8988T (cell line): ENCODE measurements around the gene PAFAH2.

Experiments used
- DNase-seq: peaks from one replicate; pipeline ENCODE4 v3.0.0; 2011

Gene PAFAH2

DNA sequence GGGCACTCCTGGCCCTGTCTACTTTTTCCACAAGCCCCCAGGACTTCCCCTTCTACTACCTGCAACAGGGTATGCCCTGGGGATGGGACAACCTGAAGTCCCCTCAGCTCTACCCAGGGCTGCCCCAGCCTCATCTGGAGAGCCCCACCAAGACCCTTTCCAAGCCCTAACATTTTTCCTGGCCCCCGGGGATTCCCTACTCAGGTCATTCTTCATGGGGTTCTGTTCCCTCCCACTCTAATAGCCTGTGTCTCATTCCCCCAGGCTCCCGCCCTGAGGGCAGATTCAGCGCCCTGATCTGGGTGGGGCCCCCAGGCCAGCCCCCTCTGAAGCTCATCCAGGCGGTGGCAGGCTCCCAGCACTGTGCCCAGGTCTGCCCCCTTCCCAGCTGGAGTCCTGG lies 33.3 kb upstream of the PAFAH2 start:
- no peak for DNase-seq

DNA sequence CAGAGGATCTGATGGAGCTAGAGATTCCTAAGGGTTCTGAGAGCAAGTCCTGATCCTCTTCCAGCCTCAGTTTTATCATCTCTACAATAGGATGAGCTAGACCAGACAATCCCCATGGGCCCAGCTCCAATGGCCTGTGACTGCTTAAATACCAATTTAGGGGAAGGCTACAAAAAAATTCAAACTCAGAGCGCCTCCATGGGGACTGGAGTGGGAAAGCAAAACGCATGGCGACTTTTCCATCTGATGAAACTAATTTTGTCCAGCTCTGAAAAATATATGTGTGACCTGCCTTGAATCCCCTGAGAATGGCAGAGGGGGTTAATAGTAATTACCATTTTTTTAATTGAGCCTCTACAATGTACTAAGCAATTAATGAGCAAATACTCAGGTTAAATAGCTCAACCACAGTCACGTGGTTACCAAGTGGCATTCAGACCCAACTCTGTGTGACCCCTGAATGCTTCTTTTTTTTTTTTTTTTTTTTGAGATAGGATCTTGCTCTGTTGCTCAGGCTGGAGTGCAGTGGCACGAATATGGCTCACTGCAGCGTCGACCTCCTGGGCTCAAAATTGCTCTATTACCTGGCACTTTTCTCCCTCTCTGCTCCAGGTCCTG lies 32.1 kb upstream of the PAFAH2 start:
- DNase-seq: no peak

DNA sequence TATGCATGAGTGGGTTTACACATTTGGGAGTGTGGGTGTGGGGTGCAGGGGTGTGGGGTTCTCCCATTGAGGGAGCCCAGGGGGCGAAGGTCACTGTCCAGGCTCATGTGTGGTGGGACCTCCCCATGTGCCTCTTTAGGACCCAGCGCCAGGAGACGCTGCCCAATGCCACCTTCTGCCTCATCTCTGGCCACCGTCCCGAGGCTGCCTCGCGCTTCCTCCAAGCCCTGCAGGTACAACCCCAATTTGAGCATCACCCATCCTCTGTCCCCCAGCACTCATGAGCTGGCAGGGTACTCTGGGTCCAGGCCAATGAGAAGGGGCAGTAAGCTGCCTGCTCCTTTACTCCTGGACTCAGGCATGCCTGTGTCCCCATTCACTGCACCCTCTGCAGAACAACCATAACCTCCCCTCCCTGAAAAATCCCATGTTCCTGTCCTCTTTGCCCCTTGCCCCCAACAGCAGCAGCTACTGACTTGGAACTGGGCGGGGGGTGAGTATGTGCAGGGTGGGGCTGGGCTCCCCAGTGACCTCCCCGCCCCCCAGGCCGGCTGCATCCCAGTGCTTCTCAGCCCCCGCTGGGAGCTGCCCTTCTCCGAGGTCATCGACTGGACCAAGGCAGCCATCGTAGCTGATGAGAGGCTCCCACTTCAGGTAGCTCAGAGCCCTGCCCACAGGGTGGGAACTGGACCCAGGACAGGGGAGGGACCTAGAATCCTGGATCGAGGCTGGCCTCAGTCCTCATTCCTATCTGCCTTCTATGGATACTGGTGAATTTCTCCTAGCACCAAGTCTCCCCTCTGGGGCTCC lies 31.4 kb upstream of the PAFAH2 start:
- DNase-seq: no peak

- no peak for DNase-seq
Measured at GRCh38 chr1:26028490-26028980, 30.7 kb upstream of the PAFAH2 start.

GRCh38 chr1:26027716-26028489 lies 30.0 kb upstream of the PAFAH2 start:
- DNase-seq: no peak

DNA sequence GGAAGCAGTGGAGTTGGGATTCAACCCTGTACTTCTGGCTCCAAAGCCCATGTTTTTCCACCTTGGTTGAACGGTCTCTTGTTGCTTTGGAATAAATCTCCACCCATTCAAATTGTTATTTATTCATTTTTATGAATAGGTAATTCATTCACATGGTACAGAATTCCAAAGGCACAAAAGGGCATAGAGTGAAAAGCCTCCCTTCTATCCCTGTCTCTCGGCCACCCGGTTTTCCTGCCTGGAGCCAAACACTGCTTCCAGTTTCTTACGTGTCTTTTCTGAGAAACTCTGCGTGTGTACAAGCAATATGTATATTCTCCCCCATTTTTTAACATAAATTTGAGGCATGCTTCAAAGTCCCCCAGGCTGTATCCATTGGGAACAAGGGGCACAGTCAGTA lies 27.7 kb upstream of the PAFAH2 start:
- DNase-seq: no peak

- DNase-seq: no peak
Measured at GRCh38 chr1:26025060-26025459, 27.2 kb upstream of the PAFAH2 start.

DNA sequence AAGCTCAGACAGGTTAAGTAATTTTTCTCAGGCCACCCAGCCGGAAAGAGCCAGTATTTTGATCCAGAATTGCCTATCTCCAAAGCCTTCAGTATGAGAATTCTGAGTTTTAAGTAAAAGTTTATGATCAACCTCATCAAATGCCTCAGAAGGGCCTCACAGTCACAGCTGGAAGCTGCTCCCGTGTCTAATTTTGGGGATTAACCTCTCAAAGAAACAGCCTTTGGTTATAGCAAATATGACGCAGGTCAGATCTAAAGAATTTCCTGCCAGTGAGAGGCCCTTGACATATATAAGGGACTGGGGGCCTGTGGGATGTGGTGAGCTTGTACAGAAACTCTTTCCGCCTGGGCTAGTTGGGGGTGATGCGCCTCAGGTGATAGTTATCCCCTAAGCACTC lies 26.0 kb upstream of the PAFAH2 start:
- DNase-seq: no peak

GRCh38 chr1:26023009-26023408 lies 25.1 kb upstream of the PAFAH2 start:
- DNase-seq: no peak

DNA sequence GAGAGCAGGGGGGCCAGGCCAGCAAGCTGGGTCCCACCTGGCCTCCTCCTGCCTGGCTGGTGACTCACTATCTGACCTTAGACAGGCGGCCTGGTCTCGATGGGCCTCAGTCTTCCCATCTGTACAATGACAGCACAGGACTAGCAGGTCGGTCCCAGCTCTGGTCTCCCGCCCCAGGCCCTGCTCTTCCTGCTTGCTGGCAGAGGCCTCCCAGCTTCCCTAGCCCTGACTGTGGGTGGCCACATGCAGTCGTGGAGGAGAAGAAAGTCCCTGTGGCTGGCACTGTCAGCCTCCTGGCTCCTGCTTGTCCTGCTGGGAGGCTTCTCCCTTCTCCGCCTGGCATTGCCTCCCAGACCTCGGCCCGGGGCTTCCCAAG lies 24.5 kb upstream of the PAFAH2 start:
- DNase-seq: no peak

DNA sequence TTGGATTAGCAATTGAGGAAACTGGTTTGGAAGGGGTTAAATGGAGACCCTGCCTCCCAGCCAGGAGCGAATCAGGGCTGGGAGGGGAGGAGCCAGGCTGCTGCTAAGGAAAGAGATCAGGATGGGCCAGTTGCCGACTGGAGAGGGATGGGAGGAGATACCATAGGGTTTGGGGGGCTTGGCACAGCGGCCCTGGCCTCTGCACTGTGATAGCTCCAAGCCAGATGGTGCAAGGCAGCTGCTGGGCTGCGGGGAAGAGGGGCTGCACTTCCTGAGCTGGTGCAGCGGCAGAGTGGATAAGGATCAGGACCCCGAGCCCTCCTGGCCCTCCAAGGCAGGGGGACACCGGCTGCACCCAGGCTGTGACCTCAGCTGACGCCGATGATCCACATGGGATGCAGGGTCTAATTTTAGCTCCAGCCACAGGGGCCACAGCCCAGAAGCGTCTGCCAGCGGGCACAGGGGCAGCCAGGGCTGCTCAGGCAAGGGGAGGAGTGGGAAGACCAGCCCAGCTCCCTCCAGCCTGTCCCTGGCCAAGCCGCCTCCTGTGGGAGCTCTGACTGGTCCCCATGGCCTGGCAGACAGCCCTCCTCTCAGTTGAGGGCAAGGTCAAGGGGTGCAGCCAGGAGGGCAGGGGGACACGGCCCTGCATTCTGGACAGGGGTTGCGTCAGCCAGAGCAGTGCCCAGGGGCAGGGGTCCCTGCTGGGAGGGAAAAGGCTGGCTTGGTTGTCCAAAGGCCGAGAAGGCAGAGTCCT lies 24.0 kb upstream of the PAFAH2 start, which contains the start of gene EXTL1:
TSS of gene EXTL1 (plus strand) at position 129 of the 757 bp plus-strand sequence. CDS start 872 bp downstream, outside the sequence.
- DNase-seq: no peak

- DNase-seq: no peak
Measured at GRCh38 chr1:26020941-26021646, 23.2 kb upstream of the PAFAH2 start.

GRCh38 chr1:26020330-26020768 lies 22.5 kb upstream of the PAFAH2 start:
- no peak for DNase-seq

GRCh38 chr1:26019641-26020315 lies 21.9 kb upstream of the PAFAH2 start:
- no peak for DNase-seq

- no peak for DNase-seq
Measured at GRCh38 chr1:26017606-26018005, 19.7 kb upstream of the PAFAH2 start.

- no peak for DNase-seq
Measured at GRCh38 chr1:26016953-26017545, 19.2 kb upstream of the PAFAH2 start.

- DNase-seq: no peak
Measured at GRCh38 chr1:26016258-26016952, 18.5 kb upstream of the PAFAH2 start.

DNA sequence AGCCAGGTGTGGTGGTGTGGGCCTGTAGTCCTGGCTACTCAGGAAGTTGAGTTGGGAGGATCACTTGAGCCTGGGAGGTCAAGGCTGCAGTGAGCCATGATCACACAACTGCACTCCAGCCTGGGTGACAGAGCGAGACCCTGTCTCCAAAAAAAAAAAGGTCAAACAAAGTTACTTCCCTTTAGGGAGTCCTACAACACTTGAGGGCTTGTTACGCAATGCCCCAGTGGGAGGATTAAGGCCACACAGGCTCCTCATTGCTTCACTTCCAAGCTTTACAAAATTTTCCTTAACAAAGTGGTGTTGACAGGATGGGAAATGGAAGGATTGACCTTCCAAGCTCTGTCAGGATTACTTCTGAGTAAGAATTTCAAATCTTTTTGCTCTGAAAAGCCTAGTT lies 17.5 kb upstream of the PAFAH2 start:
- no peak for DNase-seq

DNA sequence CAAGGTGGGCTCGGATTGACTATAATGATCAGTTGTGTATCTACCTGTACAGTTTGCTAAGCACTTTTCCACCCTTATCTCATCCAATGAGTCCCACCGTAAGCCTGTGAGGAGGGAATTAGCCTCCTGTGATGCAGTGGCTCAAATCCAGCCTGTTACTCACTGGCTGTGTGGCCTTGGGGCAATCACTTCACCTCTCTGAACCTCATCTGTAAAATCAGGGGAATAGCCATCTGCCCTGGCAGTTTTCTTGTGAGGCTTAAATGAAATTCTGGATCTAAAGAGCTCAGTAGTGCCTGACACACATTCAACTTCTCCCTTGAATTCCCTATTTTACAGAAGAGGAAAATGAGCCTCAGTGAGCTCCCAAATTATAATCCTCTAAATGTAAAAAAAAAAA lies 16.3 kb upstream of the PAFAH2 start:
- no peak for DNase-seq

- no peak for DNase-seq
Measured at GRCh38 chr1:26012864-26013263, 15.0 kb upstream of the PAFAH2 start.
